ENCODE results near the gene TMPRSS4.

Gene TMPRSS4

DNA sequence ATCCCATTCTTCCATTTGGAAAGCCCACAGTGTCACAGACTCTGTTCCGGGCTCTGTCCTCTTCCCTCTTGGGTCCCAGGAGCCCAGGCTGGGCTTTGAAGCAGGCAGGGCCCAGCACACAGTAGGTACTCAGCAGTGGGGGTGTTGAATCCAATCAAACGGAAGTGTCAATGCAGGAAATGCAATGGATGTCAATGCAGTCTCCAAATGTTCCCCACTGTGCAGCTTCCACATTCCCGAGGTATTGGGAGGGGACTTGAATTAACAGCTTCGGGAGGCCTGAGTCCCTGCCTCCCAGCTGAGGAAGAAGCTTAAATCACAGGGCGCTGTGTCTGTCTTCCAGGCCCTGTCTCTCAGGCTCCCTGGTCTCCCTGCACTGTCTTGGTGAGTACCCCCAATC, 31.6 kb downstream of the TMPRSS4 start:
- no peak for DNase-seq

DNA sequence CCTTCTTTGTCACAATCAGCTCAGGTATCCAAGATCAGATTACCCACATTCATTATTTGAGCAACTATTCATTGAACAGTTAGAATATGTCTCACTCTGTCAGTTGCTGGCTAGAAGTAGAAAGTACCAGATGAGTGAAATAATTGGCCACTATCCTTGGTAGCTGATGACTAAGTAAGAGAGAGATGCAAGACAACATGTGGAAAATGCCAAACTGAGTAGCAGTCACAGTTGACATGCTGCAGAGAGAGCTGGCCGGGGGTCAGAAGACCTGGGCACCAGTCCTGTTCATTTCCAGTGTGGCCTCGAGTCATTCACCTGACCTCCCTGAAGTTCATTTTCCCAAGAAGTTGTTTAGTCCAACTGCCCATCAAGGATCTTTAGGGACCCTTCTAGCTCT, 32.4 kb downstream of the TMPRSS4 start:
- no peak for DNase-seq

DNA sequence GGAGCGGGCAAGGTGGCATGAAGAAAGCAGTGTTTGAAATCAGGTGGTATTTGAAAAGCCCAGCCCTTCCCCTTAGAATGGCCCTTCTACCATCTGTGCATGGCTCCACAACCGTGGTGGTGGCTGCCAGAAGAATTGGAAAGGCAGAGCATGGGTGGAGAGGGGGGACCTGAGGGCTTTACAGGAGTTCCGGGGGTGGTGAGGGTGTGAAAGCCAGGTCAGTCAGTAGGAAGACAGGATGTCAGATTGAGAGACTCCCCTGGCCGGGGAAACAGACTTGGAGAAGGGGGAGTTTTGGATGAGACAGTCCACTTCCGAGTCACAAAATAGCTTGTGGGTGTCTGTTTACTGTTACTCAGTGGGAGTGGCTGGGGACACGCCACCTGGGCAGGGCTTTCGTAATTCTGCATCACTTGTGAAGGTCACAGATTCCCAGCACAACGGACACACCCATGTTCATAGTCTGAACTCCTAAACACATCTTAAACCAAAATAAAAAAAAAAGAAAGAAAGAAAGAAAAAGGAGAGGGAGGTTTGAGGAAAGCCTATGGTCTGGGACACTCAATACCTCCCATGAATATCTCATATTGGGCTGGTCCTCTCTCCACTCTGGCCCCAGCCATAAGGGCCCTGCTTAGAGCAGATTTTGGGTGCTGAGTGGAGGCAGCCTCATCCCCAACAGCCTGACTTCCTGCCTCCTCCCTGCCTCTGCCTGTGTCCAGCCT, 34.3 kb downstream of the TMPRSS4 start:
- no peak for DNase-seq

DNA sequence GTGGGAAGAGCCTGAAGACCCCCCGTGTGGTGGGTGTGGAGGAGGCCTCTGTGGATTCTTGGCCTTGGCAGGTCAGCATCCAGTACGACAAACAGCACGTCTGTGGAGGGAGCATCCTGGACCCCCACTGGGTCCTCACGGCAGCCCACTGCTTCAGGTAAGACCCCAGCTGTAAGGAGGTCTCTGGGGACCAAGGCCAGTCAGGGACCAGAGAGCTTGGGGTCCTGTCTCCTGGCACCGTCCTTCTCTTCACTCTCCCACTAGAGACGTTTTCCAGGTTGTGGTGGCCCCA, 34.8 kb downstream of the TMPRSS4 start:
- no peak for DNase-seq

DNA sequence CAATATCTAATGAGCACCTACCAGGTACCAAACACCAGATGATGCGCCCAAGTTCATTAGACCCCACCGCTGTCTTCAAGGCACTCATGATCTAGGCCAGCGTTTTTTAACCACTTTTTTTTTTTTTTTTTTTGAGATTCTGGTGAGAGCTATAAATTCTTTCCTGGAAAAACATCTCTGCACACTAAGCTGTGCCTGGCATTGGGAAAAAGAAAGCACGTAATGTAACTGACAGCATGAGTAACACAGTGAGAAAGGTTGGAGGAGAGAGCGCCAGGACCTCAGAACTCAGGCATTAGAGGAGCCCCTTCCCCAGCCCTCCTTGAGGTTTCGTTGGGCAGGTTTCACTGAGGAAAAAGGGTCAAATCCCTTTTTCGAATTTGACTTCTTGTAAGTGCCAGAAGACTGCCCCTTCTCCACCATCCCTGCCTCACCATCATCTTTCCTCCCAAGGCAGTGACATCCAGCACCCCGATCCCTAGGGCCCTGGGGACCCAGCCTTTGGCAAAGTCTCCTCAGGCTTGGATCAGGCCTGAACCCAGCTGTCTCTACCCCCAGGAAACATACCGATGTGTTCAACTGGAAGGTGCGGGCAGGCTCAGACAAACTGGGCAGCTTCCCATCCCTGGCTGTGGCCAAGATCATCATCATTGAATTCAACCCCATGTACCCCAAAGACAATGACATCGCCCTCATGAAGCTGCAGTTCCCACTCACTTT, 36.0 kb downstream of the TMPRSS4 start:
- no peak for DNase-seq

DNA sequence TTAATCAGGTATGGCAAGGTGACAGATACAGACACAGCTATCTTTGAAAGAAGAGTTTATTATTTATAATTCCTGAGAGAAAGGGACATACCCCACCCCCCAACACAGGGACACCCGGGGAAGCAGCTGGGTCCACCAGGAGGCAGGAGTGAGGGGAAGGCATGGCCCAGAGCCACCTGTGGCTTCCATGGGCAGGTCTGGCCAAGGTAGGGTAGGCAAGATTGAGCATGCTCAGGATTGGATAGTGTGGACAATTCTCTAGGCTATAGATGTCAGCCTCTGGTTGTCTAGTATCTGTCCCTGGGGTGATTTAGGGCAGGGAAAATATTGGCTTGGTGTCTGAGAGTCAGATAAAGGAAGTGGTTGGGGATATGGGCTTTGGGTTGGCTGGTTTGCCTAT, 37.4 kb downstream of the TMPRSS4 start:
- DNase-seq = no peak

DNA sequence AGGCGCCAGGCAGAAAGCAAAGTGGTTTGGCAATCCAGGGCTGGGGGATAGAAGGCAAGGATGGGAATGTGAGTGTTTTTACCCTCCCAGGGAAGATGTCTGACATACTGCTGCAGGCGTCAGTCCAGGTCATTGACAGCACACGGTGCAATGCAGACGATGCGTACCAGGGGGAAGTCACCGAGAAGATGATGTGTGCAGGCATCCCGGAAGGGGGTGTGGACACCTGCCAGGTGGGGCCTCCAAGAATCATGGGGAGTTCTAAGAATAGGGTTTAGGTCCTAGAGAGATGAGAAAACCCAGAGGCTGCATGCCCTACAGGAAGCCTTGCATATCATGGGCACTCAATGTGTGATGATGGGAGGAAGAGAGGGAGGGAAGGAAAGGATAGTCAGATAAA, 38.2 kb downstream of the TMPRSS4 start:
- no peak for DNase-seq

DNA sequence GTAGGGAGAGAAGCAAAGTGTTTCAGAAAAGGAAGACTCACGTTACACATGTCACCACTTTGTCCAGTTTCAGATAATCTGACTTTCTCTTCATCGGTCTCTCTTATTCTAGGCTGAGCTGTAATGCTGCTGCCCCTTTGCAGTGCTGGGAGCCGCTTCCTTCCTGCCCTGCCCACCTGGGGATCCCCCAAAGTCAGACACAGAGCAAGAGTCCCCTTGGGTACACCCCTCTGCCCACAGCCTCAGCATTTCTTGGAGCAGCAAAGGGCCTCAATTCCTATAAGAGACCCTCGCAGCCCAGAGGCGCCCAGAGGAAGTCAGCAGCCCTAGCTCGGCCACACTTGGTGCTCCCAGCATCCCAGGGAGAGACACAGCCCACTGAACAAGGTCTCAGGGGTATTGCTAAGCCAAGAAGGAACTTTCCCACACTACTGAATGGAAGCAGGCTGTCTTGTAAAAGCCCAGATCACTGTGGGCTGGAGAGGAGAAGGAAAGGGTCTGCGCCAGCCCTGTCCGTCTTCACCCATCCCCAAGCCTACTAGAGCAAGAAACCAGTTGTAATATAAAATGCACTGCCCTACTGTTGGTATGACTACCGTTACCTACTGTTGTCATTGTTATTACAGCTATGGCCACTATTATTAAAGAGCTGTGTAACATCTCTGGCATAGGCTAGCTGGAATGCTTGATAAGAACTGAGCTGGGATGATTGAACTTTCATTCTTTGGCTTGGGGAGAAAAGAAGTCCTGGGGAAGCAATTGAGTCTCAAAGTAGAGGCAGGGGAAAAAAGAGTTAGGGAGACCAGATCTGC, 41.1 kb downstream of the TMPRSS4 start:
- no peak for DNase-seq

DNA sequence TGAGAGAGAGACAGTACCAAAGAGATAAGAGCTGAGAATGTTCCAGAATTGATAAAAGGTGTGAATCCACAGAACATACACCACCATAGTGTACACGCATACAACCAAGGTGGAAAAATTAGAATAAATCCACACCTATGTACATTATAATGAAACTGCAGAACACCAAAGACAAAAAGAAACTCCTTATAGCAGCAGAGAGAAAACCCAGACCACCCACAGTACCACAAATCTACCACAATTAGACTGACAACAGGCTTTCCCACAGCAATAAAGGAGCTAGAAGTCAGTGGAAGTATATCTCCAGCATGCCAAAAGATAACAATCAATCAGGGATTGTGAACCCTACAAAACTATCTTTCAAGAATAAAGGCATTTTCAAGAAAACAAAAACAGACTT, 43.9 kb downstream of the TMPRSS4 start:
- DNase-seq = no peak

DNA sequence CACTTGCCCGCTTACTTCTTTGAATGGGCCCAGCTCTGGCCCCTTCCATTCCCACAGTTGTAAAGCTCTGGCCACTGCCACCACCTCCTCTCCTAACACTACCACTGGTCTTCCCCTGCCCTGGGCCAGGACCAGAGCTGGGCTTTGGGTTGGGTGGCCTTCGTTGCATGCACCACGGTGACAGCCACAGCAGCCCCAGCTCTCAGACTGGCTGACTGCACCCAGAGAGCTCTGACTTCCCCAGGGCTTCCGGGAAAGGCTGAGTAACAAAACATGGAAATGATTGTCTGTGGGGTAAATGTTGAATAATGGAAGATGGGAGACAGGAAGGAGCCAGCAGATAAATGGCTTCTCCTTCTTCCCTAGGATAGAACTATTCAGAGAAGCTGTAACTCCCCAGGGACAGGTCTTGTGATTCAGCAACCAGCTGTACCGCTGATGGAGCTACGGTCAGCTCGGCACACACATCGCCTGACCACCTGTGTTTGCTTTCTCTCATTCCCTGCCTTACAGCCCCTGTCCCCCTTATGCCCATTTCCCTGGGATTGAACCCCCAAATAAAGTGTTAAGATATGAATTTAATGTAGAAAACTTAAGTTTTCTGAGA, 48.2 kb downstream of the TMPRSS4 start:
- DNase-seq = no peak

DNA sequence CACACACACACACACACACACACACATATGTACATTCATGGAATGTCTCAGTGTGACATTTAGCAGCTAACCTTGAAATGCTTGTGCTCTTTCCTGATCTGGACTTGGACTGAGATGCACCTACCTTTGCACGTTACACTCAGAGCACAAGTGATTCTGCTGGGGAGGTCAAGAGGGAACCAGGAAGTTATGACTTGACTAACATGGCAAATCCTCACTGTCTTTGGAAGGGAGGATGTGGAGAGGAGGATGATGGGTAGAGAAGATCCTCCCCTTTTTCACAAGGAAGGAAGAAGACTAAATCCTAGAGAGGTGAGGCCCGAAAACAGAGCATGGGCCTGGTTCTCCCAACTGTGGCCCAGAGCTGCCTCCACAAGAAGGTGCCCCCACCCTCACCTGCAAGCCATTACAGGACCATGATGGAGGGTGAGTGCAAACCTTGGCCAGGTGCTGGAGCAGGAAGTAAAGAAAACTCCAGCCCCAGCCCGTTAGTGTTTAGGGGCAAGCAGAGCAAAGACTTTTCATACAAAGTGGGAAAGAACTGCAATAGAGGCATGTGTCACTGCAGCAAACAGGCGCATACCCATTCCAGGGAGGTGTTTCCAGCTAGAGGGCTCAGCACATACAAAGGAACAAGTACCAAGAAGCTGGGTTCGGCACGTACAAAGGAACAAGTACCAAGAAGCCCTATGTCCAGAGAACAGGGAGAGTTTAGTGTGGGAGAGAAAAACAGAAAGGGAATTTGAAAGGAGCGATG, 49.4 kb downstream of the TMPRSS4 start:
- DNase-seq = no peak

DNA sequence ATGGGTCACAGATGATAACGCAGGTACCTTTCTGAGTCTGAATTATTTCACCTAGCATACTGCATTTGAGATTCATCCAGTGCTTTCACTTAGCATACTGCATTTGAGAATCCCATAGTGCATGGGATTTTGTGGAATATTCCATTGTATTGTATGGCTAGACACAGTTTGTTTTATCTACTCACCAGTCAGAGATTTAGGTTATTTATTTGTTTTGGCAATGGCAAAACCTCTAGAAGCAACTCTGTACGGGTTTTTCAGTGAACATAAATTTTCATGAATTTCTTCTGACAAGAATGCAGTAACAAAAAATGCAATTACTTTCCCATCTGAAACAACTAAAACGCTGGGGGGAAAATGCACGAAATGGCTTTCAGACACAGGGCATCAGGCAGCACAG, 51.4 kb downstream of the TMPRSS4 start:
- no peak for DNase-seq

DNA sequence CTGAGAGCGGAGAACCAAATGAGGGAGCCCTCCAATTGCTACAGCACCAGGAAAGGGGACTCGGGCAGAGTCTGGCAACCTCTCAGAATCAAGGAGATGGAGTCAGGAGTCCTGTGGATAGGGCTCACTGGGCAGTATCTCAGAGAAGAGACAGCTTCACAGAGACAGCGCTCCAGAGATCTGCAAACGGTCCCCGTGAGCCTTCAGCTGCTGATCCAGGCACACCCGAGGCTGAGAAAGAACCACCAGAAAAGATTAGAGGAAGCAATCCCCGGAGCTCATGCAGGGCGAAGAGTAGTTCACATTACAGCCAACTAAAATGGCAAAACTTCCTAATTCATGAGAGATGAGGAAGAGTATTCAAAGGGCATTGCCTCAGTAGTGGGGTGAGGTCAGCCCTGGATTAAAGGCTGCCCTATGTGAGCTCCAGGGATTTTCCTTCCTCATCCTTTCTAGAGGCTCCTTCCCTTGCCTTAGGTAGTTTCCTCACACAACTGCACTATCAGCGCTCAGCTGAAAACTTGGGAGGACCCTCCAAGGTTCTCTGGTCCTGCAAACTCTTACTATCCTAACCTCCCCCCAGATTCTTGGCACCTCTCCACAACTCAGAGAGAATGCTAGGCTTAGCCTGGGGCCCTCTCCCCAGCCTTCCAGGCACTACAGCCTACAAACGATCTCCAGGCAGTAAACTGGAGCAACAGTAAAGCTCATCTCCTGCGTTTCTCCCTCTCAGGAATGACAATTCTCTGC, 52.0 kb downstream of the TMPRSS4 start:
- DNase-seq = no peak

DNA sequence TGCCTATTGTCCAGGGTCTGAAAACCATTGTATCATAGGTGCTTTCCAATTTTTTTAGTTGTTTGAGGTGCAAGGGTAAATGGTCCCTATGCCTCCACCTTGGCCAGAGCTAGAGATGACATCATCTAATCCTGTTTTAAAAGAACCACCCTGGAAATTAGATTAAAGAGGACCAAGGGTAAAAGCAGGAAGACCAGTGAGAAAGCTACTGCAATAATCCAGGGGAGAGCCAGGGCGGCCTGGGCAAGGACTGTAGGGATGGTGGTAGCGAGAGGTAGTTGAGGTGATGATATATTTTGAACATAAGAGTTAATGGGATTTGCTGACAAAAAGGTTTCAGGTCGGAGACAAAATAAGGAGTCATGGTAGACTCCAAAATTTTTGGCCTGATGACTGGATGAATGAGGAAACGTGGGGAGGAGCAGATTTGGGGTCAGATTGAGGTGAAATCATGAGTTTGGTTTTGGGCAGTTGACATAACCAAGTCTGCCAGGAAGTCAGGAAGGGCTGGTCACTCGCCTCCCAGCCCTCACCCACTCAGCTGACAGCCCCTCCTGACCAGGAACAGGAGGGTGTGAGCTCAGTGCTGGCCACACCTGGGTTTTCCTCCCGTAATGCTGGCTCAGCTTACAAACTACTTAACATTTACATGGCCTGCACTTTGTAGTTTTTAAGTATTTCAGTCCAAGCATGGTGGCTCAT, 52.7 kb downstream of the TMPRSS4 start:
- no peak for DNase-seq

DNA sequence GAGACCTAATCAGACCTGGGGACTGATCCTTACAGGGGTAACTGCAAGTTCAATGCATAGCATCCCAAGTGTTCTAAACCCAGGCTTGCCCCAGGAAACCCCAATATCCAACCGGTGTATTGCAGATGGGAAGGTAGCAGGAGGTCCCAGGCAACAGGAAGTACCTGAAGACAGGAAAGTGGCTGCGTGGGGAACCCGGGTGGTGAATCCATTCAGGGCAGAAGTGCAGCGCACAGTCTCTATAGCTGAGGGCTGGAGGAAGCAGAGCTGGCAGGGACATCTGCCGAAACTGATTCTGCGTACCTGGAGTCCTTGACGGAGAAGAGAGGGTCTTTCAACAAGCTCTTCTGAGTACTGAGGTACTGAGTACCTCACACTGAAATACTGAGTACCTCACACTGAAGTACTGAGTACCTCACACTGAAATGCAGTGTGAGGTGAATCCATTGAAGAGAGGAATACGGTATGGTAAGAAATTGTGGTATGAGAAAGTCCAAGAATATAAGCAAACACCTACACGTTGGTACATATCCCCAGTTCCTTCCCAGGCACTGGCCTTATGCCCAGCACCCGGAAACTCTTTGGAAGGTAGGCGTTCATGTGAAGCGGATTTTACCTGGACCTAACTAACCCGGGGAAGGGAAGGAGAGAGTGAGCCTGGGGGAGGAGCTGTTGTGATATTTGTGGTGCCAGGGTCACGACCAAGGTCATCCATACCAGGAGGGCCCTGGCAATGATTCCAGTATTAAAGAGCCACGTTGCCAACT, 55.7 kb downstream of the TMPRSS4 start:
- DNase-seq = no peak

DNA sequence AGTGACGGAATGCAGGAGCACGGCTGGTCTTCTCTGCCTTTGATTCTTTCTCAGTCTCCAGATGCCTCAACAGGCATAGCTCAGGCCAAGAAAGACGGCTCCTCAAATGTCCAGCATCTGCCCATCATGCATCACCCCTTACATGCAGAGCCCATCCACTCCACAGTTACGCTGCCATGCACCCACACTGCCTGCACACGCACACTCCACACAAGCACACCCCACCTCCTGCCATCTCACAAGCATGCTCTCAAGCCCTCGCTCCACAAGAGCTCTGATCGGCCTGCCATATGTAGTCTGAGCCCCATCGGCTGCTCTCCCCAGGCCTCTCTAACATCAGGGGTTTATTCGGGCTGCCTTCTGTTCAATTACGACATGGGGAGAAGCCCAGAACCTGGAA, 56.9 kb downstream of the TMPRSS4 start:
- no peak for DNase-seq

DNA sequence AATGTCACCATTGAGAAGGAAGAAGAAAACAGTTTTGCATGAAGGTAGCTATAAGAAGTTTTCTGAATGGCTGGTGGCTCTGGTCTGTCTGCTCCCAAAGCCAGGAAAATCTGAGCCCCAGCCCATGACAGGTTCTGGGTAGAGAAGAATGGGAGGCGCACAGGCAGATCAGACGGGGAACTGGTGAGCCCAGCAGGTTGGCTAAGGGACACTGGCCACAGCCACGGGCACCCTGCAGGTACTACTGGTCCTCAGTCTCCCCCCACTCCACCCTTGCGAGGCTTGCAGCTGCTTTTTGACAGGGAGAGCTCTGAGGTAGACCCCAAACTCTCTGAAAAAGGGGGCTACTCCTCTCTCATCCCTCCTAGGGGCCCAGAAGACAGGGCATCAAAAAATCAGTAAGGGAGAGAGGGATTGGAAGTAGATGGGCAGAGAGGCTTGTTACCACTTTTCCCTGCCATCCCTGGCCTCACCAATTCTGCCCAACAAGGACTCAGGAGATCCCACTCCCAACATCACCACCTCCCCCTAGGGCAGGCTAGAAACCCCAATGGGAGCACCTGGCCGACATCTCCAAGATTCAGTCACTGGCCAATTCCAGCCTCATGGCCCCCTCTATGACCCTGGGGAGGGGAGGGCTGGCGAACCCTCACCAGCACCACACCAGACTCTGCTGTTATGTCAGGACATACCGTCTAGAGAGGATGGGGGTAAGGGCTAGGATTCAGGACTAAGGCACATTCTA, 58.3 kb downstream of the TMPRSS4 start:
- no peak for DNase-seq

DNA sequence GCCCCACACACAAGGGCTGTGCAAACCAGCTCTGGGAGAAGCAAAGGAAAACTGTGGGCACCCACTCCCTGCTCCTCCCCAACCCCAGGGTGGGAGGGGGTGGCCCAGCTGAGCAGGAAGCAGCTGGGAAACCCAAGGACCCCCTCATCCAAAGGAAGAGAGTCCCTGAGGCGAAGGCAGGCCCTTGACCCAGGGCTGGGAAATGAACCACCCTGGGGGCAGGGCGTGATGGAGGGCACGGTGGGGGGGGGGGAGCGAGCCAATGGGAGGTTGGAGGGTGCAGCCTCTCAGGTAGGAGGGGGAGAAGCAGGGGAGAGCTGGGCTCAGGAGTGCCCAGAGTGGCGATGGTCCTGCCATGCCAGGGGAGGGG, 58.9 kb downstream of the TMPRSS4 start:
- no peak for DNase-seq

DNA sequence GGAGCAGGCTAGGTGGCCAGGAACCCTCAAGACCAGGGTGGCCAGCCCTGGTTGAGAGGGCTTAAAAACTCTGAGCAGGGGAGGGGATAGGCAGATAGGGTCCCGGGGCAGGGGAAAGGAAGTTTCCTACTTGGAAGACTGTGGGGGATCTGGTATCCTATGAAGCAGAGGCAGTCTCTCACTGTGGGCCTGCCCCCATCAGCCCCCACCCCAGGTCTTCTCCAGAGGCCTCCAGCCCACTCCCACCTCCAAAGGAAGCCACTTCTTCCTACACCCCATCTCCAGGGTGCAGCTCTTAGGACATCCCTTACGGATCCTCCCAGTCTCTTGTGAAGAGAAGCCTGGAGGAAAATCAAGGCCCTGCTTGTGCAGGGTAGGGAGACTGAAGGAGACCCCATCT, 59.5 kb downstream of the TMPRSS4 start:
- DNase-seq = no peak

DNA sequence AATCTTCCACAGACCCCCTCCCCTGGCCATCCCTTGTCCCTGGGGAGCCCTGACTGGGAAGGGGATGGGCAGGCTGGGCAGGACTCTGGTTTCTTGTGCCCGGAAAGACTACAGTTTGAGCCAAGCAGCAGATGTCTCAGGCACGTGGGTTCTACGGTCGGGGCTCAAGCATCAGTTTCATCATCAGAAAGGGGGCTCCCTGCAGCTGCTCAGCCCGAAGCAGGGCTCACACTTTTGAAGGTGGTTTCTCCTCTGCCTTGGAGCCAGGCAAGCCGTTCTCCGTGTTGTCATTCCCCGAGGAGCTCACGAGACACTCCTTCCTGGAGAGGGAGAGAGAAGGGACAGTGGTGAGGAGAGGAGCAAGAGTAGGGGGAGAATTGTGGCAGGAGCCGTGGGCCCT, 59.9 kb downstream of the TMPRSS4 start:
- DNase-seq = no peak

Data from stimulated activated naive CD4-positive, alpha-beta T cell (primary cell).